Vagina (tissue), 2 donors: Measurements from ENCODE around the gene SEMA3E. TPM values are rescaled to one million over a fixed set of nuclear protein-coding genes. Genes with fewer than 3 reads are reported as not detected.

Source experiments
- DNase-seq, 2 donors: peaks; one replicate each; pipeline ENCODE4 v3.0.0-alpha.2; 2017; ENCODE audit errors: extremely low spot score in 2 of 2
- H3K27ac ChIP-seq: fragments of 200-600 bp; sonication (generic); one replicate; pipeline ENCODE4 v1.5.1; 2019
- H3K27me3 ChIP-seq: fragments of 200-600 bp; sonication (generic); one replicate; pipeline ENCODE4 v1.5.1; 2019
- H3K36me3 ChIP-seq, 2 donors: fragments of 200-600 bp; sonication (generic); one replicate each; pipeline ENCODE4 v1.5.1; 2017 to 2019
- H3K4me1 ChIP-seq: fragments of 200-600 bp; sonication (generic); one replicate; pipeline ENCODE4 v1.5.1; 2019
- H3K4me3 ChIP-seq, 2 donors: fragments of 200-600 bp; sonication (generic); 1 replicate in 1 of 2; 2 replicates in 1 of 2; pipeline ENCODE4 v1.5.1; 2016 to 2019
- H3K9me3 ChIP-seq: fragments of 200-600 bp; sonication (generic); one replicate; pipeline ENCODE4 v1.5.1; 2019
- CTCF ChIP-seq, 3 experiments: fragments of 450-650 bp in 2 of 3; fragments of 200-600 bp in 1 of 3; sonication (generic) in 1 of 3; IDR thresholded peaks; one replicate each; pipeline ENCODE4 v1.5.1; 2017 to 2019; ENCODE audit warnings: antibody characterized with exemption in 3 of 3, mild to moderate bottlenecking in 2 of 3, moderate library complexity in 2 of 3
- POLR2A ChIP-seq, 2 donors: fragments of 450-650 bp; IDR thresholded peaks; one replicate each; pipeline ENCODE4 v1.6.1; 2017; ENCODE audit warnings: antibody characterized with exemption in 2 of 2, mild to moderate bottlenecking in 2 of 2, moderate library complexity in 2 of 2
- POLR2AphosphoS5 ChIP-seq, 2 donors: sonication (generic); formaldehyde crosslinking; IDR thresholded peaks; one replicate each; pipeline ENCODE4 v1.9.0; 2017; ENCODE audit warnings: antibody characterized with exemption in 2 of 2, mild to moderate bottlenecking in 2 of 2, low read depth in 1 of 2; ENCODE audit not compliant: insufficient read depth in 1 of 2
- intact Hi-C: fragments of 100-400 bp; cut with DNase I; formaldehyde crosslinking; loops from one replicate; pipeline ENCODE4 v1.15.1; 2023
- total RNA-seq: library from RNA; depleted of rRNA; stranded (reverse); fragments of >200 nt; gene quantifications from one replicate; pipeline ENCODE4 v1.2.3, GENCODE V29; 2016

SEMA3E gene
- total RNA-seq, 1 donor from 2014 or later: 4.4 TPM

GRCh38 chr7:83693256-83693655 is 44.3 kb upstream of the SEMA3E start:
- no peak overlapping the region for H3K4me3 ChIP-seq
- H3K4me1 ChIP-seq: peaks cover 7% of the 10 kb centered on the region
- no peaks in the 10 kb centered on the region for H3K9me3 ChIP-seq
- H3K36me3 ChIP-seq: no peaks in the 10 kb centered on the region
- no peak for DNase-seq
- H3K27ac ChIP-seq: no peak overlapping the region
- no peaks in the 10 kb centered on the region for H3K27me3 ChIP-seq
- intact Hi-C loops: no loop called here
- TF ChIP-seq POLR2AphosphoS5 (IDR thresholded peaks at IDR 0.05; ENCODE audit: insufficient read depth in 1 of 2, low read depth in 1 of 2) (no peak), CTCF (IDR thresholded peaks at IDR 0.05) (no peak), POLR2A (IDR thresholded peaks at IDR 0.05) (no peak)

DNA sequence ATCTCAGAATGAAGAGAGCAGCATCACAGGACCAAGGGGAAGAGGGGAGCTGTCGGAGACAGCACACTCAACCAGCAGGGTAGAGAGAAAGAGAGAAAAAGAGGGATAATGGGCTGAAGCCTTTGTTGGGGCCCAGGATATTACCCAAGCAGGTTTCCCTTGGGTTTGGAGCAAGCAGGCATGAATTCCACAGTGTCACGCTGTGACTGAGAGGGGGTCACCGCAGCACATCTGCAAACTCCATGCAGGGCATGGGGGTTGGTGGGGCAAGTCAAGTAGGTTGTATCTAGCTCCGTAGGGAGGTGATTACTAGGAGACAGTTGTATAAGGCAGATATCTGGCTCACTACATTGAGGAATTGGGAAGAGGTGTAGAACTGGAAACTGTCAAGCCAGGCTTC is 42.2 kb upstream of the SEMA3E start:
- no peak for DNase-seq
- TF ChIP-seq CTCF (IDR thresholded peaks at IDR 0.05): no peak
- TF ChIP-seq POLR2A (IDR thresholded peaks at IDR 0.05): no peak
- TF ChIP-seq POLR2AphosphoS5 (IDR thresholded peaks at IDR 0.05; ENCODE audit: insufficient read depth in 1 of 2, low read depth in 1 of 2): no peak

DNA sequence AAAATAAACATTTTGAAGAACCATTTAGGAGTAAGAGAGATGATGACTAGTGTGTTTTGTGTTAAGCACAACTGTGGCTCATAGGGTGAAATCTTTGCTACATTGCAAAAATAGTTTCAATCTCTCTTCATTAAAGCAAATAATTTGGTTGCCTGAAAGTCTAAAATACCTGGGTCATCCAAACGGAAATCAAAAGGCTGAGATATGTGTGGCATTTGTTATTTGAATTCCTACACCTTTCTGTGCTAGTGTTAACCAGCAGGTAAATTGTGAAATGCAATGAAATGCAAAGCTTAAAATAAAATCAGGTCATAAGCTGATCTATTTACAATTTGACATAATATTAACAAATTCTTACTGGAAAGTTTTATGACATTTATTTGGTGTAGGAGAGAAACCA is 40.9 kb upstream of the SEMA3E start:
- no peak for DNase-seq
- Histone ChIP-seq H3K4me3 (no peak overlapping the region), H3K9me3 (no peaks in the 10 kb centered on the region), H3K27ac (no peak overlapping the region), H3K36me3 (no peaks in the 10 kb centered on the region), H3K4me1 (no peaks in the 10 kb centered on the region), H3K27me3 (no peaks in the 10 kb centered on the region)
- intact Hi-C loops: no loop called here
- TF ChIP-seq POLR2A (IDR thresholded peaks at IDR 0.05) (no peak), POLR2AphosphoS5 (IDR thresholded peaks at IDR 0.05; ENCODE audit: insufficient read depth in 1 of 2, low read depth in 1 of 2) (no peak), CTCF (IDR thresholded peaks at IDR 0.05) (no peak)

More for the DNA sequence above, 42.2 kb upstream of the SEMA3E start:
- H3K9me3 ChIP-seq: no peaks in the 10 kb centered on the region
- intact Hi-C loops: no loop called here
- no peak overlapping the region for H3K27ac ChIP-seq
- H3K36me3 ChIP-seq: no peaks in the 10 kb centered on the region
- no peaks in the 10 kb centered on the region for H3K27me3 ChIP-seq
- no peaks in the 10 kb centered on the region for H3K4me1 ChIP-seq
- no peak overlapping the region for H3K4me3 ChIP-seq

- TF ChIP-seq CTCF (IDR thresholded peaks at IDR 0.05) (no peak), POLR2AphosphoS5 (IDR thresholded peaks at IDR 0.05; ENCODE audit: insufficient read depth in 1 of 2, low read depth in 1 of 2) (no peak), POLR2A (IDR thresholded peaks at IDR 0.05) (no peak)
Measured at GRCh38 chr7:83686416-83686815, 37.5 kb upstream of the SEMA3E start.

DNA sequence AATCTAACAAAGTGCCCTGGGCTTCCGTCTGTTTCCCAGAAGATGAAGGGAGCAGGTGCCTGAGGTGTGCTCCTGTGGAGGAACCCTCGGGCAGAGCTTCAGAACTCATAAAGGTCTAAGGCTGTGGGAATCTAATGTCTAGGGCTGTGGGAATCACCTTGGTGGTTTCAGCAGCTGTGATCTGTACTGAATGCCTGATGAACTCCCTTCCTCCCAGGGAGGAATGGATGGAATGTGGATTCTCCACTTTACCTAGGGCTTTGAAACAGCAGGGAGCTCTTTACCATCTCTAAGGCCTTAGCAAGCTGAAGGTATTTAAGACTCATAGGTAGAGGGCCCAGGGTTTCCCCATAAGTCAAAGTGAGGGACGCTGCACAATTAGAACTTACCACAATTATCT is 36.0 kb upstream of the SEMA3E start:
- Histone ChIP-seq H3K4me1 (no peaks in the 10 kb centered on the region), H3K27ac (no peak overlapping the region), H3K4me3 (no peak overlapping the region), H3K27me3 (no peaks in the 10 kb centered on the region), H3K36me3 (no peaks in the 10 kb centered on the region), H3K9me3 (no peaks in the 10 kb centered on the region)
- no peak for DNase-seq
- TF ChIP-seq CTCF (IDR thresholded peaks at IDR 0.05) (no peak), POLR2A (IDR thresholded peaks at IDR 0.05) (no peak), POLR2AphosphoS5 (IDR thresholded peaks at IDR 0.05; ENCODE audit: insufficient read depth in 1 of 2, low read depth in 1 of 2) (no peak)
- intact Hi-C loops: no loop called here

More at GRCh38 chr7:83686416-83686815, 37.5 kb upstream of the SEMA3E start:
- intact Hi-C loops: no loop called here
- Histone ChIP-seq H3K4me1 (no peaks in the 10 kb centered on the region), H3K36me3 (no peaks in the 10 kb centered on the region), H3K27ac (no peak overlapping the region), H3K27me3 (no peaks in the 10 kb centered on the region), H3K9me3 (no peaks in the 10 kb centered on the region), H3K4me3 (no peak overlapping the region)
- DNase-seq: no peak
